HepG2 (cell line): ENCODE measurements around the gene KAZN. TPM values are rescaled to one million over a fixed set of nuclear protein-coding genes. Genes with fewer than 3 reads are reported as not detected.

Experiments used
- ELF3 ChIP-seq: IDR thresholded peaks from 2 replicates; pipeline ENCODE4 v1.6.1; 2016; ENCODE audit warnings: missing genetic modification reagents, missing compliant biosample characterization
- GATA4 ChIP-seq: sonication (generic); IDR thresholded peaks from 2 replicates; pipeline ENCODE4 v1.6.1; 2016; ENCODE audit warnings: antibody characterized with exemption, low read depth, borderline replicate concordance
- GFI1 ChIP-seq: sonication (generic); formaldehyde crosslinking; IDR thresholded peaks from 2 replicates; pipeline ENCODE4 v1.5.0; 2020; ENCODE audit warnings: missing genetic modification reagents, mild to moderate bottlenecking, borderline replicate concordance
- HMGA1 ChIP-seq: sonication (generic); formaldehyde crosslinking; conservative IDR thresholded peaks from 2 replicates; pipeline ENCODE4 v1.4.0; 2020; ENCODE audit warnings: missing genetic modification reagents
- IKZF1 ChIP-seq: fragments of 450-650 bp; IDR thresholded peaks from 2 replicates; pipeline ENCODE4 v1.7.1; 2016
- MEIS2 ChIP-seq: sonication (generic); formaldehyde crosslinking; IDR thresholded peaks from 2 replicates; pipeline ENCODE4 v1.9.0; 2021; ENCODE audit warnings: mild to moderate bottlenecking, missing genetic modification reagents
- MTF1 ChIP-seq: sonication (generic); formaldehyde crosslinking; IDR thresholded peaks from 2 replicates; pipeline ENCODE4 v1.5.0; 2020; ENCODE audit warnings: missing genetic modification reagents
- MXD1 ChIP-seq: sonication (generic); formaldehyde crosslinking; IDR thresholded peaks from 2 replicates; pipeline ENCODE4 v1.4.0; 2020; ENCODE audit warnings: mild to moderate bottlenecking, missing genetic modification reagents
- NFYC ChIP-seq: IDR thresholded peaks from 2 replicates; pipeline ENCODE4 v1.6.1; 2016; ENCODE audit warnings: missing genetic modification reagents, missing compliant biosample characterization
- NR1H2 ChIP-seq: sonication (generic); formaldehyde crosslinking; IDR thresholded peaks from 2 replicates; pipeline ENCODE4 v1.8.1; 2022; ENCODE audit warnings: low read depth, missing genetic modification reagents, borderline replicate concordance
- SP1 ChIP-seq, 2 experiments: fragments of 450-650 bp in 1 of 2; sonication (generic) in 1 of 2; formaldehyde crosslinking in 1 of 2; IDR thresholded peaks; 2 replicates each; pipeline versions ENCODE4 v1.4.0 to v1.6.1; 2016 to 2020; ENCODE audit warnings: missing genetic modification reagents in 1 of 2
- ZNF12 ChIP-seq: sonication (generic); formaldehyde crosslinking; IDR thresholded peaks from 2 replicates; pipeline ENCODE4 v1.5.0; 2020; ENCODE audit warnings: missing genetic modification reagents
- ZNF281 ChIP-seq: sonication (generic); formaldehyde crosslinking; IDR thresholded peaks from 2 replicates; pipeline ENCODE4 v1.4.0; 2020; ENCODE audit warnings: missing genetic modification reagents, borderline replicate concordance
- ZNF446 ChIP-seq: sonication (generic); formaldehyde crosslinking; IDR thresholded peaks from 2 replicates; pipeline ENCODE4 v1.5.0; 2020; ENCODE audit warnings: mild to moderate bottlenecking, missing genetic modification reagents
- ZNF597 ChIP-seq: sonication (generic); formaldehyde crosslinking; IDR thresholded peaks from 2 replicates; pipeline ENCODE4 v1.5.0; 2020; ENCODE audit warnings: missing genetic modification reagents
- ZNF605 ChIP-seq: sonication (generic); formaldehyde crosslinking; IDR thresholded peaks from 2 replicates; pipeline ENCODE4 v1.8.0; 2022; ENCODE audit warnings: mild to moderate bottlenecking, missing genetic modification reagents
- ZNF710 ChIP-seq: sonication (generic); formaldehyde crosslinking; IDR thresholded peaks from 2 replicates; pipeline ENCODE4 v1.5.0; 2020; ENCODE audit warnings: mild to moderate bottlenecking, missing genetic modification reagents, borderline replicate concordance
- ZNF816 ChIP-seq: sonication (generic); formaldehyde crosslinking; IDR thresholded peaks from 2 replicates; pipeline ENCODE4 v1.8.0; 2022; ENCODE audit warnings: missing genetic modification reagents, mild to moderate bottlenecking, borderline replicate concordance
- ZNF891 ChIP-seq: sonication (generic); formaldehyde crosslinking; IDR thresholded peaks from 2 replicates; pipeline ENCODE4 v1.5.0; 2020; ENCODE audit warnings: mild to moderate bottlenecking, missing genetic modification reagents
- polyA plus RNA-seq, 8 experiments: library from polyadenylated mRNA; depleted of rRNA in 3 of 8; stranded (reverse) in 7 of 8; unstranded in 1 of 8; fragments of >200 nt; fragmentation: Illumina TruSeq in 4 of 8; extraction: Trizol in 4 of 8; gene quantifications; 2 replicates each; pipeline versions ENCODE4 v1.2.1 to v1.2.3, GENCODE V29; 2011 to 2016; ENCODE audit warnings: low read depth in 4 of 8, missing spikeins in 1 of 8, mixed read lengths in 1 of 8; ENCODE audit not compliant: insufficient read depth in 1 of 8
- total RNA-seq, 5 experiments: library from RNA; depleted of rRNA; stranded (reverse); fragments of >200 nt; fragmentation: Illumina TruSeq; extraction: Trizol; gene quantifications; 2 replicates each; pipeline ENCODE4 v1.2.3, GENCODE V29; 2016; ENCODE audit warnings: low read depth in 1 of 5
- TF ChIP-seq, protein P1 (sequence below): IDR thresholded peaks from 2 replicates; pipeline ENCODE4 v1.6.1; 2012; ENCODE audit warnings: low read depth, low read length, improper control_type of control experiment

Gene KAZN
- total and polyA plus RNA-seq, 2 of the 13 experiments (the other 11 are each of a cell fraction or from before 2014, with no cell fraction given): 10.4 to 13.5 TPM

- TF ChIP-seq ZNF710 (CRISPR knock-in tag): peak; percentile 72; the same call in 1 of the 2 replicates
- TF ChIP-seq SP1 (IDR thresholded peaks at IDR 0.05): no peak
- no peak; the same call in 1 of the 2 replicates for TF ChIP-seq SP1 (CRISPR knock-in tag; IDR thresholded peaks at IDR 0.05)
- TF ChIP-seq GFI1 (CRISPR knock-in tag): 0 out of 2 replicates have a peak, but pooled peaks have one; percentile 59
- TF ChIP-seq ZNF446: no peak
- TF ChIP-seq ZNF597 (CRISPR knock-in tag): no peak
- 0 out of 2 replicates have a peak, but pooled peaks have one; percentile 49 for TF ChIP-seq ZNF605 (CRISPR knock-in tag)
- TF ChIP-seq ZNF891 (CRISPR knock-in tag): peak; percentile 79
- no peak; the same call in 1 of the 2 replicates for TF ChIP-seq MXD1 (CRISPR knock-in tag)
- TF ChIP-seq ELF3: peak; percentile 88
- no peak for TF ChIP-seq ZNF12 (CRISPR knock-in tag)
- TF ChIP-seq ZNF281 (CRISPR knock-in tag): no peak; the same call in 1 of the 2 replicates
- no peak for TF ChIP-seq NR1H2 (CRISPR knock-in tag)
- TF ChIP-seq IKZF1: no peak
- TF ChIP-seq HMGA1 (CRISPR knock-in tag): no peak
- TF ChIP-seq ZNF816 (CRISPR knock-in tag): no peak
- TF ChIP-seq, protein P1, sequence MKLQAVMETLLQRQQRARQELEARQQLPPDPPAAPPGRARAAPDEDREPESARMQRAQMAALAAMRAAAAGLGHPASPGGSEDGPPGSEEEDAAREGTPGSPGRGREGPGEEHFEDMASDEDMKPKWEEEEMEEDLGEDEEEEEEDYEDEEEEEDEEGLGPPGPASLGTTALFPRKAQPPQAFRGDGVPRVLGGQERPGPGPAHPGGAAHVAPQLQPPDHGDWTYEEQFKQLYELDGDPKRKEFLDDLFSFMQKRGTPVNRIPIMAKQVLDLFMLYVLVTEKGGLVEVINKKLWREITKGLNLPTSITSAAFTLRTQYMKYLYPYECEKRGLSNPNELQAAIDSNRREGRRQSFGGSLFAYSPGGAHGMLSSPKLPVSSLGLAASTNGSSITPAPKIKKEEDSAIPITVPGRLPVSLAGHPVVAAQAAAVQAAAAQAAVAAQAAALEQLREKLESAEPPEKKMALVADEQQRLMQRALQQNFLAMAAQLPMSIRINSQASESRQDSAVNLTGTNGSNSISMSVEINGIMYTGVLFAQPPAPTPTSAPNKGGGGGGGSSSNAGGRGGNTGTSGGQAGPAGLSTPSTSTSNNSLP: no peak
- no peak for TF ChIP-seq NFYC (CRISPR knock-in tag)
- TF ChIP-seq MEIS2 (CRISPR knock-in tag): peak; percentile 69; the same call in 1 of the 2 replicates
- TF ChIP-seq GATA4: 0 out of 2 replicates have a peak, but pooled peaks have one; percentile 22
- TF ChIP-seq MTF1 (CRISPR knock-in tag): no peak
Observed at GRCh38 chr1:15020943-15021745, 422.7 kb downstream of the KAZN start (continued).
